Left lung (tissue), 10 donors: ENCODE measurements around the gene PHKA2. TPM values are rescaled to one million over a fixed set of nuclear protein-coding genes. Genes with fewer than 3 reads are reported as not detected.

ENCODE experiments used
- ATAC-seq: fragments of 200-7000 bp; cut with Tn5 transposase; one replicate; pipeline ENCODE4 v1.9.1; 2020; ENCODE audit warnings: moderate library complexity
- DNase-seq, 4 donors: peaks; one replicate each; pipeline ENCODE4 v3.0.0-alpha.2; 2013 to 2020
- H3K27ac ChIP-seq, 2 donors: fragments of 200-600 bp; sonication (generic) in 1 of 2; one replicate each; pipeline versions ENCODE4 v1.5.0 to v1.8.0; 2020 to 2021
- H3K27me3 ChIP-seq, 2 donors: fragments of 200-600 bp; sonication (generic) in 1 of 2; one replicate each; pipeline versions ENCODE4 v1.5.0 to v1.8.0; 2020 to 2021
- H3K36me3 ChIP-seq, 2 donors: fragments of 200-600 bp; sonication (generic) in 1 of 2; one replicate each; pipeline versions ENCODE4 v1.5.0 to v1.8.0; 2020 to 2021
- H3K4me1 ChIP-seq, 2 donors: fragments of 200-600 bp; one replicate each; pipeline ENCODE4 v1.8.0; 2021
- H3K4me3 ChIP-seq, 2 donors: fragments of 200-600 bp; sonication (generic) in 1 of 2; one replicate each; pipeline versions ENCODE4 v1.5.0 to v1.8.0; 2020 to 2021; ENCODE audit warnings: mild to moderate bottlenecking in 1 of 2
- H3K9me3 ChIP-seq, 2 donors: fragments of 200-600 bp; sonication (generic) in 1 of 2; one replicate each; pipeline versions ENCODE4 v1.5.0 to v1.8.0; 2020 to 2021
- intact Hi-C, 2 donors: fragments of 100-400 bp; cut with DNase I; formaldehyde crosslinking; loops; one replicate each; pipeline versions ENCODE4 v1.11.2 to v1.14.2; 2022
- polyA plus RNA-seq, 6 donors: library from polyadenylated mRNA; unstranded; fragments of 120-200 nt; gene quantifications; one replicate each; pipeline ENCODE4 v1.2.1, GENCODE V29; 2013; ENCODE audit not compliant: insufficient read length in 6 of 6
- total RNA-seq, 2 donors: library from RNA; stranded (reverse); fragmentation: NEBNext Ultra II Directional; extraction: Animal tissue kit (Norgen Biotek cat#: 25700); gene quantifications; one replicate each; pipeline ENCODE4 v1.2.1, GENCODE V29; 2021
- TF ChIP-seq, protein P1 (sequence below), 2 donors: fragments of 200-600 bp; sonication (generic) in 1 of 2; IDR thresholded peaks; one replicate each; pipeline versions ENCODE4 v1.5.0 to v1.8.0; 2021; ENCODE audit warnings: antibody characterized with exemption in 2 of 2
- donor health status: DM: no; HTN: yes; CAD: no.
- donor health status: DM: no; HTN: no; CAD: no.

PHKA2 gene
- total and polyA plus RNA-seq, 8 donors = 26.1 to 45.8 (median 38.0) TPM

DNA sequence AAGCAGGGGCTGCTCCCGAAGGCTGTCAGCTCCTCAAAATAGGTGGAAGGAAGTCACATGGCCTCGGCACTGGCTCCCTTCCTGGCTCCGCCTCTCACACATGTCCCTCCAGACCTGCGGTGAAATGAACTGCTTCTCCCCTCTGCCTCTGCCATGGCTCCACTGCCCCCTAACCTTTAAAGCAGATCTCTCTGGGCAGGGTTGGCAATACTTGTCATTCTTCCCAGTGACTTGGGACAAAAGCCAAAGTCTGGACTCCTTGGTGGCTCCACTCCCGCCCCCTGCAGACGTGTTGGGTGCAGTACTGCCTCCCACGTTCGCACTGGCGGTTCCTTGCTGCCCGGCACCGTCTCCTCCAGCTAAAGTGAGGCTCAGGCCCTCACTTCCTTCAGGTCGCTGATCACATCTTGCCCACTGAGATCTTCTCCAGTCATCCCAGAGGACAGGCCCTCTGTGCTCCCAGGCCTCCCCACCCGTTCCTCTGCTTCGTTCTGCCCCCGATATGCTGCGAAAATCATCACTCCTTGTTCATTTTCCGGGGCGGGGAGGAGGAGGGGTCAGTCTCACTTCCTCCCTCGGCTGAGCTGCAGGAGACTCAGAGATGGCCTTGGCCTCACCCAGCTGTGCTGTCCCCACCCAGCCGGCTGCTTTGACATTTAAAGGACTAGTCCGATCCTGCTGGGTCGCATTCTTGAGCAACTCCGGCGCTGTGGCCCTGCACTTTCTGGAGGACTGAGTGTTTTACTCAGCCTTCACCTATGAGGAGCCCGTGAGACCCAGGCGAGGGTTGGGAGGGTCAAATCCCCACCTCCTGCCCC is 97.4 kb downstream of the PHKA2 start:
- Histone ChIP-seq H3K27me3 (no peaks in the 10 kb centered on the region), H3K4me3 (peak overlapping the region; percentile 3 to 38), H3K4me1 (peaks cover 3 to 17% of the 10 kb centered on the region in 2 donors), H3K27ac (peak overlapping the region; percentile 84 to 86), H3K9me3 (no peaks in the 10 kb centered on the region), H3K36me3 (peaks cover 0 to 6% of the 10 kb centered on the region in 2 donors)
- peak; percentile 73 for ATAC-seq
- TF ChIP-seq, protein P1, sequence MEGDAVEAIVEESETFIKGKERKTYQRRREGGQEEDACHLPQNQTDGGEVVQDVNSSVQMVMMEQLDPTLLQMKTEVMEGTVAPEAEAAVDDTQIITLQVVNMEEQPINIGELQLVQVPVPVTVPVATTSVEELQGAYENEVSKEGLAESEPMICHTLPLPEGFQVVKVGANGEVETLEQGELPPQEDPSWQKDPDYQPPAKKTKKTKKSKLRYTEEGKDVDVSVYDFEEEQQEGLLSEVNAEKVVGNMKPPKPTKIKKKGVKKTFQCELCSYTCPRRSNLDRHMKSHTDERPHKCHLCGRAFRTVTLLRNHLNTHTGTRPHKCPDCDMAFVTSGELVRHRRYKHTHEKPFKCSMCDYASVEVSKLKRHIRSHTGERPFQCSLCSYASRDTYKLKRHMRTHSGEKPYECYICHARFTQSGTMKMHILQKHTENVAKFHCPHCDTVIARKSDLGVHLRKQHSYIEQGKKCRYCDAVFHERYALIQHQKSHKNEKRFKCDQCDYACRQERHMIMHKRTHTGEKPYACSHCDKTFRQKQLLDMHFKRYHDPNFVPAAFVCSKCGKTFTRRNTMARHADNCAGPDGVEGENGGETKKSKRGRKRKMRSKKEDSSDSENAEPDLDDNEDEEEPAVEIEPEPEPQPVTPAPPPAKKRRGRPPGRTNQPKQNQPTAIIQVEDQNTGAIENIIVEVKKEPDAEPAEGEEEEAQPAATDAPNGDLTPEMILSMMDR (IDR thresholded peaks at IDR 0.05) = peak; percentile 37 to 47
- intact Hi-C loops = no loop called here
- peak; percentile 43 to 85 (median 73) for DNase-seq

DNA sequence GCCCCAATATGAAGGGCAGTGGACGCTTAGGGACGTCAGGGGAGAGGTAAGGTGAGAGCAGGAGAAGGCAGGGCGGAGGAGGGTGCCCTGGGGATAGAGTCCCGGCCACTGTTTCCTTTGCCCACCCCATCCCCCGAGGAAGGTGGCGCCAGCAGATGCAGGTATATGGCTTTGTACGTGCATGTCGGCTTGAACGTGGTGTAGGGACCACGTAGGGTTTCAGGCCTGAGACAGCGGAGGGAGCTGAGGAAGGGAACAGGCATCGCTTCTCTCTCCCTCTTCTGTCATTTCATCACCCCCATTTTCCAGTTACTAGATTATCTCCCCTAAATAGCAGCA is 97.9 kb downstream of the PHKA2 start:
- H3K4me3 ChIP-seq = peak overlapping the region; percentile 3 to 38
- intact Hi-C loops = no loop called here

DNA sequence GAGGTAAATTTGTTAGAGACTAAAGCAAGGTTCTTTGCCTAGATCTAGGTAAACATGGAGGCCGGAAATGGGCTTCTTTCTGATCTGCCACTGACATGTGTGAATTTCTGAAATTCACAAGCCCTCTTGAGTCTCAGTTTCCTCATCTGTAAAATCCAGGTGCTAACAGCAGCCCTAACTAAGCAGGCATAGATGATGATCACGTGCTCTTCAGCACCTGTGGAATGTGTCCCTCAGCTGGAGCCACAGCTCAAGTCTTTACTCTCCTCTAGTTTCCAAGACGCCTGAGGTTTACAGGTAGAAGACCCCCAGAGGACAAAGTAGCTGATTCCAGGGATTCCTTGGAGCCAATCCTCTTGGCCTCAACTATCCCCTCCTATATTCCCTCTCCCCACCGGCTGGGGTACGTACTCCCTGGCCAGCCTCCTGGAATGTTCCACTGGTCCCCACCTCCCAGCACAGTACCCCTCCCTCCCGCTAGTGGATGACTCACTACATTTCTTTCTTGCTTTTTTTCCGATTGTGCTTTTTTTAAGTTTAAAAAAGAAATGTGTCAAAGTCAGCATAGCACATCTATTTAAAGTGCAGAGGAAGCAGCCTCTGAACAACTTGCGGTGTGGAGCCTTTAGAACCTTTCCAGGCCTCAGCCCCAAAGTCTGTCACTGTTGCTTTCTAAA is 98.4 kb downstream of the PHKA2 start:
- intact Hi-C loops = no loop called here
- Histone ChIP-seq H3K4me3 (peak overlapping the region; percentile 3 to 38), H3K4me1 (peaks cover 3 to 17% of the 10 kb centered on the region in 2 donors), H3K27ac (peak overlapping the region; percentile 84 to 86), H3K9me3 (no peaks in the 10 kb centered on the region), H3K27me3 (no peaks in the 10 kb centered on the region), H3K36me3 (no peaks in the 10 kb centered on the region)
- peak; percentile 1 for ATAC-seq
- TF ChIP-seq, protein P1 (IDR thresholded peaks at IDR 0.05) = no peak
- no peak for DNase-seq

More for the DNA sequence above, 97.9 kb downstream of the PHKA2 start:
- Histone ChIP-seq H3K27ac (peak overlapping the region; percentile 84 to 86), H3K27me3 (no peaks in the 10 kb centered on the region), H3K36me3 (no peaks in the 10 kb centered on the region), H3K4me1 (peaks cover 3 to 17% of the 10 kb centered on the region in 2 donors), H3K9me3 (no peaks in the 10 kb centered on the region)
- no peak for DNase-seq
- TF ChIP-seq, protein P1 (IDR thresholded peaks at IDR 0.05) = no peak
- no peak for ATAC-seq

DNA sequence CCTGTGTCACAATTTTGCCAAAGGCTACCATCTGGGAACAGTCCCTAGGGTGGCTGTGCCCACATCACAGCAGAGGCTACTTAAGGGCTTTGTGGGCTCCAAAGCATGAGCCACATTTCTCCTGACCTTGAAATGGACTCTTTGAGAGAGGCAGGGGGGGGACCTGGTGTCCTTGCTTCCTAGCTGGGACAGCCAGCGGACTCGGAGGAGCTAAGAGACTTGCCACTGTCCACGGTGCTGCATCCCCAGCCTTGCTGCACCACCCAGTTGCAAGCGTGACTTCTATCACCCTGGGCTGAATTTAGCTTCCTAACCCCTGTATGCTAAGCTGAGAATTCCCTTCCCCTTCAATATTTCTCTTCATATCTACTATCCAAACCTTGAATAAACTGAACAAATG is 99.0 kb downstream of the PHKA2 start:
- H3K27me3 ChIP-seq = no peaks in the 10 kb centered on the region
- no peak for DNase-seq
- intact Hi-C loops = no loop called here
- H3K4me1 ChIP-seq = peaks cover 3 to 17% of the 10 kb centered on the region in 2 donors
- H3K4me3 ChIP-seq = no peak overlapping the region
- H3K9me3 ChIP-seq = no peaks in the 10 kb centered on the region
- no peak for ATAC-seq
- H3K27ac ChIP-seq = no peak overlapping the region
- no peaks in the 10 kb centered on the region for H3K36me3 ChIP-seq
- TF ChIP-seq, protein P1 (IDR thresholded peaks at IDR 0.05) = no peak
